Liver (tissue), 9 donors: ENCODE results near the gene CXCL11. TPM values are rescaled to one million over a fixed set of nuclear protein-coding genes. Genes with fewer than 3 reads are reported as not detected.

Experiments
- DNase-seq: peaks from one replicate; pipeline ENCODE4 v3.0.0-alpha.2; 2017; ENCODE audit warnings: low spot score
- H3K27ac ChIP-seq, 2 donors: one replicate each; pipeline ENCODE4 v1.7.0; 2013; ENCODE audit warnings: inconsistent platforms in 2 of 2, low read length in 2 of 2, control low read depth in 1 of 2, low read depth in 1 of 2, mild to moderate bottlenecking in 1 of 2
- H3K27me3 ChIP-seq, 4 donors: one replicate each; pipeline versions ENCODE4 v1.6.1 to v1.7.0; 2013; ENCODE audit warnings: low read length in 3 of 4, inconsistent platforms in 1 of 4, mild to moderate bottlenecking in 1 of 4, moderate library complexity in 1 of 4; ENCODE audit not compliant: control insufficient read depth in 4 of 4, insufficient read depth in 4 of 4
- H3K36me3 ChIP-seq, 4 donors: one replicate each; pipeline versions ENCODE4 v1.6.1 to v1.7.0; 2013; ENCODE audit warnings: low read length in 3 of 4, mild to moderate bottlenecking in 3 of 4, low read depth in 1 of 4, moderate library complexity in 1 of 4; ENCODE audit not compliant: control insufficient read depth in 4 of 4, insufficient read depth in 3 of 4
- H3K4me1 ChIP-seq, 4 donors: one replicate each; pipeline versions ENCODE4 v1.6.1 to v1.7.0; 2013; ENCODE audit warnings: low read length in 3 of 4, mild to moderate bottlenecking in 3 of 4, moderate library complexity in 1 of 4; ENCODE audit not compliant: control insufficient read depth in 4 of 4, insufficient read depth in 4 of 4
- H3K4me3 ChIP-seq, 3 donors: one replicate each; pipeline versions ENCODE4 v1.6.1 to v1.7.0; 2013; ENCODE audit warnings: low read length in 3 of 3, control low read depth in 1 of 3, low read depth in 1 of 3, mild to moderate bottlenecking in 1 of 3
- H3K9ac ChIP-seq, 2 donors: one replicate each; pipeline ENCODE4 v1.7.0; 2013; ENCODE audit warnings: low read length in 2 of 2, mild to moderate bottlenecking in 2 of 2, moderate library complexity in 2 of 2, control low read depth in 1 of 2, low read depth in 1 of 2
- H3K9me3 ChIP-seq, 4 donors: one replicate each; pipeline versions ENCODE4 v1.6.1 to v1.7.0; 2013; ENCODE audit warnings: low read length in 3 of 4; ENCODE audit not compliant: control insufficient read depth in 4 of 4
- ATF3 ChIP-seq: IDR thresholded peaks from 2 replicates; pipeline ENCODE4 v1.6.1; 2016; ENCODE audit warnings: antibody characterized with exemption
- EGR1 ChIP-seq, 2 donors: IDR thresholded peaks; 2 replicates each; pipeline ENCODE4 v1.6.1; 2016 to 2018; ENCODE audit warnings: antibody characterized with exemption in 2 of 2, low read depth in 2 of 2
- GABPA ChIP-seq, 2 donors: IDR thresholded peaks in 1 of 2; conservative IDR thresholded peaks in 1 of 2; 2 replicates each; pipeline ENCODE4 v1.6.1; 2016; ENCODE audit warnings: antibody characterized with exemption in 2 of 2, mild to moderate bottlenecking in 1 of 2, moderate library complexity in 1 of 2
- HNF4A ChIP-seq, 2 donors: conservative IDR thresholded peaks; 2 replicates each; pipeline ENCODE4 v1.6.1; 2016; ENCODE audit warnings: antibody characterized with exemption in 2 of 2, mild to moderate bottlenecking in 2 of 2
- HNF4G ChIP-seq: IDR thresholded peaks from 2 replicates; pipeline ENCODE4 v1.6.1; 2016; ENCODE audit warnings: antibody characterized with exemption
- JUND ChIP-seq, 2 donors: IDR thresholded peaks; 2 replicates each; pipeline ENCODE4 v1.6.1; 2016; ENCODE audit warnings: antibody characterized with exemption in 2 of 2
- MAX ChIP-seq: IDR thresholded peaks from 2 replicates; pipeline ENCODE4 v1.6.1; 2016; ENCODE audit warnings: antibody characterized with exemption
- NR2F2 ChIP-seq: IDR thresholded peaks from 2 replicates; pipeline ENCODE4 v1.6.1; 2016; ENCODE audit warnings: antibody characterized with exemption
- RAD21 ChIP-seq, 2 donors: IDR thresholded peaks; 2 replicates each; pipeline ENCODE4 v1.6.1; 2016; ENCODE audit warnings: antibody characterized with exemption in 2 of 2, mild to moderate bottlenecking in 2 of 2
- REST ChIP-seq: IDR thresholded peaks from 2 replicates; pipeline ENCODE4 v1.6.1; 2016; ENCODE audit warnings: antibody characterized with exemption, mild to moderate bottlenecking
- SP1 ChIP-seq: IDR thresholded peaks from 2 replicates; pipeline ENCODE4 v1.6.1; 2018; ENCODE audit warnings: antibody characterized with exemption, mild to moderate bottlenecking
- TAF1 ChIP-seq: conservative IDR thresholded peaks from 2 replicates; pipeline ENCODE4 v1.6.1; 2016; ENCODE audit warnings: antibody characterized with exemption, mild to moderate bottlenecking
- YY1 ChIP-seq: IDR thresholded peaks from 2 replicates; pipeline ENCODE4 v1.6.1; 2016; ENCODE audit warnings: antibody characterized with exemption, mild to moderate bottlenecking
- ZBTB33 ChIP-seq: IDR thresholded peaks from 2 replicates; pipeline ENCODE4 v1.6.1; 2016; ENCODE audit warnings: antibody characterized with exemption
- WGBS: extraction: QIAGEN DNeasy Blood & Tissue Kit; methylation state at CpG from one replicate; pipeline ENCODE4 v1.1.7; 2013; 5-methylcytosine and 5-hydroxymethylcytosine counted together
- polyA plus RNA-seq, 2 donors: library from polyadenylated mRNA; stranded (reverse) in 1 of 2; unstranded in 1 of 2; fragments of 200-250 nt in 1 of 2; fragments of >200 nt in 1 of 2; fragmentation: Nextera tagmentation in 1 of 2; extraction: Ambion mirVana in 1 of 2; gene quantifications; one replicate each; pipeline versions ENCODE4 v1.2.1 to v1.2.3, GENCODE V29; 2013 to 2015
- total RNA-seq, 2 donors: library from RNA; depleted of rRNA; stranded (reverse); fragments of >200 nt; gene quantifications; one replicate each; pipeline ENCODE4 v1.2.3, GENCODE V29; 2014
- TF ChIP-seq, protein P1 (sequence below): fragments of 150-350 bp; IDR thresholded peaks from 2 replicates; pipeline ENCODE4 v1.5.1; 2017; ENCODE audit warnings: improper control_type of control experiment, low read depth, low read length; ENCODE audit not compliant: missing input control
- donor health status: healthy.
- donor health status: healthy.
- donor health status: healthy.
- donor health status: healthy.
- donor health status: healthy.

CXCL11 gene
- total and polyA plus RNA-seq, 4 donors, result 0.27 to 0.79 TPM; not detected in 2

DNA sequence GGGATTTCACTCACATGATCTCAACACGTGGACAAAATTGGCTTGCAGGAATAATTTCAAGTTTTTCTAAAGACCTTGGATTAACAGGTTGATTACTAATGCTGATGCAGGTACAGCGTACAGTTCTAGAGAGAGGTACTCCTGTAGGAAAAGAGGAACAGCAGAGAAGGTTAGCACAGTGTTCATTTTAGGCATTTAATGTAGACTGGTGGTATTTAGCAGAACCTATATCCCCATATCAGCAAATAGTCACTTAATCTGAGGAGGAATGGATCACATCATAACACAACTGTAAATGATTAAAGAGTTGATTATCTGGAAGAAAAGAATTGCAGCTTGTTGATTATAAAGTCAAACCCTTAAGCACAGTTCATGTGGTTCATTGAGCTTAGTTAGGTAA lies 13.2 kb downstream of the CXCL11 start:
- H3K9ac ChIP-seq, result no peak overlapping the region
- H3K27ac ChIP-seq, result no peak overlapping the region
- peaks cover 0 to 5% (median 2%) of the 10 kb centered on the region in 4 donors for H3K4me1 ChIP-seq
- no peaks in the 10 kb centered on the region for H3K27me3 ChIP-seq
- H3K4me3 ChIP-seq, result no peak overlapping the region
- 89% methylated on average over 2 of the region's 2 CpGs for WGBS
- DNase-seq, result no peak
- TF ChIP-seq SP1 (no peak), REST (no peak), ZBTB33 (no peak), NR2F2 (no peak), EGR1 (IDR thresholded peaks at IDR 0.05; ENCODE audit: low read depth in 2 of 2) (no peak), YY1 (no peak)
- TF ChIP-seq, protein P1, sequence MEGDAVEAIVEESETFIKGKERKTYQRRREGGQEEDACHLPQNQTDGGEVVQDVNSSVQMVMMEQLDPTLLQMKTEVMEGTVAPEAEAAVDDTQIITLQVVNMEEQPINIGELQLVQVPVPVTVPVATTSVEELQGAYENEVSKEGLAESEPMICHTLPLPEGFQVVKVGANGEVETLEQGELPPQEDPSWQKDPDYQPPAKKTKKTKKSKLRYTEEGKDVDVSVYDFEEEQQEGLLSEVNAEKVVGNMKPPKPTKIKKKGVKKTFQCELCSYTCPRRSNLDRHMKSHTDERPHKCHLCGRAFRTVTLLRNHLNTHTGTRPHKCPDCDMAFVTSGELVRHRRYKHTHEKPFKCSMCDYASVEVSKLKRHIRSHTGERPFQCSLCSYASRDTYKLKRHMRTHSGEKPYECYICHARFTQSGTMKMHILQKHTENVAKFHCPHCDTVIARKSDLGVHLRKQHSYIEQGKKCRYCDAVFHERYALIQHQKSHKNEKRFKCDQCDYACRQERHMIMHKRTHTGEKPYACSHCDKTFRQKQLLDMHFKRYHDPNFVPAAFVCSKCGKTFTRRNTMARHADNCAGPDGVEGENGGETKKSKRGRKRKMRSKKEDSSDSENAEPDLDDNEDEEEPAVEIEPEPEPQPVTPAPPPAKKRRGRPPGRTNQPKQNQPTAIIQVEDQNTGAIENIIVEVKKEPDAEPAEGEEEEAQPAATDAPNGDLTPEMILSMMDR, result no peak
- H3K36me3 ChIP-seq, result no peaks in the 10 kb centered on the region
- no peaks in the 10 kb centered on the region for H3K9me3 ChIP-seq

GRCh38 chr4:76022031-76022430 lies 13.8 kb downstream of the CXCL11 start:
- H3K27ac ChIP-seq, result no peak overlapping the region
- 94% methylated on average over 4 of the region's 4 CpGs for WGBS
- TF ChIP-seq MAX (no peak), GABPA (IDR thresholded peaks at IDR 0.05 in 1 of 2, conservative IDR thresholded peaks at IDR 0.05 in 1 of 2) (no peak), EGR1 (IDR thresholded peaks at IDR 0.05; ENCODE audit: low read depth in 2 of 2) (no peak), ZBTB33 (no peak), JUND (IDR thresholded peaks at IDR 0.05) (no peak), HNF4G (no peak), TAF1 (no peak), HNF4A (conservative IDR thresholded peaks at IDR 0.05) (no peak), ATF3 (no peak), RAD21 (IDR thresholded peaks at IDR 0.05) (no peak)

More at GRCh38 chr4:76022031-76022430, 13.8 kb downstream of the CXCL11 start:
- no peak for DNase-seq
- H3K4me3 ChIP-seq, result no peak overlapping the region
- no peaks in the 10 kb centered on the region for H3K9me3 ChIP-seq
- H3K4me1 ChIP-seq, result peaks cover 0 to 5% (median 2%) of the 10 kb centered on the region in 4 donors
- H3K9ac ChIP-seq, result no peak overlapping the region
- H3K27me3 ChIP-seq, result no peaks in the 10 kb centered on the region
- no peaks in the 10 kb centered on the region for H3K36me3 ChIP-seq
